Mesothelial cell of epicardium (in vitro differentiated cells): ENCODE measurements around the gene TBC1D23. TPM values are rescaled to one million over a fixed set of nuclear protein-coding genes. Genes with fewer than 3 reads are reported as not detected.

Experiments
- DNase-seq, 2 experiments: peaks; one replicate each; pipeline ENCODE4 v3.0.0; 2021; ENCODE audit warnings: low spot score in 2 of 2; ENCODE audit not compliant: unreplicated experiment in 2 of 2
- H3K27ac Mint-ChIP-seq: 2 replicates; pipeline ENCODE4 v1.8.0; 2021; ENCODE audit warnings: mixed read lengths
- H3K27me3 Mint-ChIP-seq: 2 replicates; pipeline ENCODE4 v1.8.0; 2021; ENCODE audit warnings: low read depth, mixed read lengths
- H3K36me3 Mint-ChIP-seq: 2 replicates; pipeline ENCODE4 v1.8.0; 2021; ENCODE audit warnings: mixed read lengths
- H3K4me1 Mint-ChIP-seq: 2 replicates; pipeline ENCODE4 v1.8.0; 2021; ENCODE audit warnings: mixed read lengths
- H3K4me3 Mint-ChIP-seq: 2 replicates; pipeline ENCODE4 v1.8.0; 2021; ENCODE audit warnings: mild to moderate bottlenecking, moderate library complexity, mixed read lengths
- H3K9me3 Mint-ChIP-seq: 2 replicates; pipeline ENCODE4 v1.8.0; 2021; ENCODE audit warnings: mixed read lengths
- total RNA-seq: library from RNA; stranded (reverse); gene quantifications from 3 replicates; pipeline ENCODE4 v1.2.1, GENCODE V29; 2021
- TF ChIP-seq, protein P1 (sequence below): fragments of 200-600 bp; sonication (generic); IDR thresholded peaks from one replicate; pipeline ENCODE4 v1.5.0; 2021; ENCODE audit warnings: antibody characterized with exemption; ENCODE audit not compliant: unreplicated experiment

The TBC1D23 gene
- total RNA-seq, 1 donor from 2014 or later, result 34.0 TPM

DNA sequence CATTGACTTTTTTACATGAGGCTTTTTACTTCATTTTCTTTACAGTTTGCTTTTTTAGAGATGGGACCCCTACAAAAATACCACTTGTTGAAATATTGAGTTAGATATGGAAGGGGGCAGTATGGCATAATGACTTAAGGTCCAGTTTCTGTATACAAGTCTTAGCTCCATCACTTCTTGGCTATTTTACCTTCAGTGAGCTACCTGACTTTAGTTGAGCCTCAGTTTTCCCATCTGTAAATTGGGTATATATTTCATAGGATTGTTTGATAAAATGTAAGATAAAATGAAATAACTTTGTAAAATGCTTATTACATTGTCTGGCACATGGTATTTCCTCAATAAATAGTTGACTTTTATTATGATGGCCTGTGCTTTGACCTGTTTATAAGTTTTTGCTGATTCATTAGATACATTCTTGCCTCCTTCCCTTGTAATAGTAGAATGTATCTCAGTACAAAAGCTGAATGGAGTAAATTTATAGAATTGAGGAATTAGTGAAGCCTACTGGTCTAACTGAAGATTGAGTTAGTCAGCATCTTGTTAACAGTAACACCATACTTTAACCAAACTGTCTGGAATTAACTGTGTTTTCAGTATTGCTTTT is 27.6 kb downstream of the TBC1D23 start:
- no peaks in the 10 kb centered on the region for H3K9me3 Mint-ChIP-seq
- no peaks in the 10 kb centered on the region for H3K27me3 Mint-ChIP-seq
- no peak overlapping the region for H3K27ac Mint-ChIP-seq
- DNase-seq, result no peak
- no peak overlapping the region for H3K4me3 Mint-ChIP-seq
- peaks cover 22% of the 10 kb centered on the region for H3K36me3 Mint-ChIP-seq
- H3K4me1 Mint-ChIP-seq, result no peaks in the 10 kb centered on the region
- TF ChIP-seq, protein P1, sequence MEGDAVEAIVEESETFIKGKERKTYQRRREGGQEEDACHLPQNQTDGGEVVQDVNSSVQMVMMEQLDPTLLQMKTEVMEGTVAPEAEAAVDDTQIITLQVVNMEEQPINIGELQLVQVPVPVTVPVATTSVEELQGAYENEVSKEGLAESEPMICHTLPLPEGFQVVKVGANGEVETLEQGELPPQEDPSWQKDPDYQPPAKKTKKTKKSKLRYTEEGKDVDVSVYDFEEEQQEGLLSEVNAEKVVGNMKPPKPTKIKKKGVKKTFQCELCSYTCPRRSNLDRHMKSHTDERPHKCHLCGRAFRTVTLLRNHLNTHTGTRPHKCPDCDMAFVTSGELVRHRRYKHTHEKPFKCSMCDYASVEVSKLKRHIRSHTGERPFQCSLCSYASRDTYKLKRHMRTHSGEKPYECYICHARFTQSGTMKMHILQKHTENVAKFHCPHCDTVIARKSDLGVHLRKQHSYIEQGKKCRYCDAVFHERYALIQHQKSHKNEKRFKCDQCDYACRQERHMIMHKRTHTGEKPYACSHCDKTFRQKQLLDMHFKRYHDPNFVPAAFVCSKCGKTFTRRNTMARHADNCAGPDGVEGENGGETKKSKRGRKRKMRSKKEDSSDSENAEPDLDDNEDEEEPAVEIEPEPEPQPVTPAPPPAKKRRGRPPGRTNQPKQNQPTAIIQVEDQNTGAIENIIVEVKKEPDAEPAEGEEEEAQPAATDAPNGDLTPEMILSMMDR, result no peak

DNA sequence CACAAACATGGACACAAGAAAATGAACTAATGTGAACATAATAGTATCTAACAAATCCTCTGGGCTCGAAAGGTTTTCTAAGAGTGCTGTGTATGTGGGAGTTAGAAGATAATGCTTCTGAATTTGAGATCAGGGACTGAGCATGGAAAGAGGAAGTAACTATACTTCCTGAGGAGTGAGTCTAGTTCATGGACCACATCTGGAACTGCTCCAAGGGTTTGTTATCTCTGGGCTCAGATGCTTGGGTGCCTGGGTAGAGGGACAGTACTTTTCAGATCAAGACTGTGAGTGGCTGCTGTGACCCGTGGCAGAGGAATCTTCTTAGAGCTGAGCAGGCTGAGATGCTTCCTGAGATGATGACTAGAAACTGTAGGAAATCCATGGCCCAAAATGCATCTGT is 28.5 kb downstream of the TBC1D23 start:
- no peak overlapping the region for H3K27ac Mint-ChIP-seq
- no peaks in the 10 kb centered on the region for H3K9me3 Mint-ChIP-seq
- no peaks in the 10 kb centered on the region for H3K27me3 Mint-ChIP-seq
- TF ChIP-seq, protein P1, result no peak
- H3K4me3 Mint-ChIP-seq, result no peak overlapping the region
- H3K36me3 Mint-ChIP-seq, result peaks cover 19% of the 10 kb centered on the region
- H3K4me1 Mint-ChIP-seq, result no peaks in the 10 kb centered on the region
- DNase-seq, result no peak

DNA sequence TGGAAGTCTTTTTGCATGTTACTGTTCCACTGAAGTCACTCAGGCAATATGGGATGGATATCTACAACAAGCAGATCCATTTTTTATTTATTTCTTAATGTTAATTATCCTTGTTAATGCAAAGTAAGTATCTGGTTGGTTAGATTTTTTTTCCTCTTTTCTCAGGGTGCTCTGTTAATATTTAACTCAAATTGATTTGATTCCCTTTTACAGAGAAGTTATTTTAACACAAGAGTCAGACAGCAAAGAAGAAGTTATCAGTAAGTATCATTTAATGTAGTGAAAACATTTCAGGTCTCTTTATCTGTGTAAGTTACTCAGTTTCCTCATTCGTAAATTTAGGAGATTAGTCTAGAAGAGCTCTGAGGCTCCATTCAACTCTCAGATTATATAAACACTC is 34.3 kb downstream of the TBC1D23 start:
- H3K4me3 Mint-ChIP-seq, result no peak overlapping the region
- no peak overlapping the region for H3K27ac Mint-ChIP-seq
- no peak for DNase-seq
- no peaks in the 10 kb centered on the region for H3K27me3 Mint-ChIP-seq
- H3K4me1 Mint-ChIP-seq, result no peaks in the 10 kb centered on the region
- TF ChIP-seq, protein P1, result no peak
- H3K9me3 Mint-ChIP-seq, result no peaks in the 10 kb centered on the region
- peaks cover 20% of the 10 kb centered on the region for H3K36me3 Mint-ChIP-seq

DNA sequence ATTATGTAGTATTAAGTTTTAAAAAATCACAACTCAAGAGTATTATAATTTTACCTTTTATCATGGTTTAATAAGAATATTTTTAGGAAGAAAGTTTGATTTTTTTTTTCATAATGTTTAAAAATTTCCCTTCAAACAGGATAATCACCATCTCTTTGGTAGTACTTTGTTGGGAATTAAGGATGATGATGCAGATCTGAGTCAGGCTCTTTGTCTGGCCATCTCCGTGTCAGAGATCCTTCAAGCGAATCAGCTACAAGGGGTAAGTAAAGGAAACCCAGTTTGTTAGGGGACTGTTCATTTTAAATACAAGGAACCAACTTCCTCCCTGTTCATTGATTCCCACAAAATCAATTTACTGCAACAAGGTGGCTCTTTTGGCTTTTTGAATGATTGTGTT is 37.0 kb downstream of the TBC1D23 start:
- Mint-ChIP-seq H3K4me1 (no peaks in the 10 kb centered on the region), H3K4me3 (no peak overlapping the region), H3K9me3 (no peaks in the 10 kb centered on the region), H3K27me3 (no peaks in the 10 kb centered on the region), H3K27ac (no peak overlapping the region), H3K36me3 (peaks cover 21% of the 10 kb centered on the region)
- no peak for DNase-seq
- TF ChIP-seq, protein P1, result no peak

DNA sequence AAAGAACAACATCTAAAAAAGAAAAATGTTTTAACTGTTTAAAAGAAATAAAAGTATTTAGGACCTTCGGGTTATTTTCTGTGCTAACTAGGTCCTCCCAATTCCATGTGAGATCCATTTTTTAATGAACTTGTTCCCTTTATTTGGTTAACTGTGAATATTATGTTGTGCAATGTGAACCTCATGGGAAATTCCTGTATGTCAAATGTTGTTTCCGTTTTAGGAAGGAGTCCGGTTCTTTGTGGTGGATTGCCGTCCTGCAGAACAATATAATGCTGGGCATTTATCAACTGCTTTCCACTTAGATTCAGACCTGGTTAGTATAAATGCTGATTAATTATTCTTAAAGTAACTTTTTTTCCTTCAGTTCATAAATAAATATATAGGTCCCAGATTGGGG is 38.2 kb downstream of the TBC1D23 start:
- H3K27me3 Mint-ChIP-seq, result no peaks in the 10 kb centered on the region
- no peak overlapping the region for H3K27ac Mint-ChIP-seq
- no peak for DNase-seq
- H3K36me3 Mint-ChIP-seq, result peaks cover 23% of the 10 kb centered on the region
- H3K4me1 Mint-ChIP-seq, result no peaks in the 10 kb centered on the region
- H3K9me3 Mint-ChIP-seq, result no peaks in the 10 kb centered on the region
- H3K4me3 Mint-ChIP-seq, result no peak overlapping the region
- TF ChIP-seq, protein P1, result no peak

DNA sequence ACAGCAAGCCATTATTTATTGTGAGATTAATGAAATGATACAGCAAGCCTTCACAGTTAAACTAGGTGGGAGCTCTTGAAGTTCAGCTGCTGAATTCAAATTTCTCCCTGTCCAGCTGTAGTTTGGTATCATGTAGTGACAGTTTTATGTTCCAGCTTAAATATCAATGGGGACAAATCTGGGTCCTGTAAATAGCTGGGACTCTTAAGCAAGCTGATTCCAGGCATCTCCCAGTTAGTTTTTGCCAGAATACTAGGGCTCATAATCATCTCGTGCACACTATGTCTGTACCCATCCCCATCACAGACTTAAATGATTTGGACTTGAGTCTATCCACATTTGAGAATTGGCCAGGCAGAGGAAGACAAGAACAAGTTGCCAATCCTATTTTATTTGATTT is 45.9 kb downstream of the TBC1D23 start:
- TF ChIP-seq, protein P1, result no peak
- Mint-ChIP-seq H3K27ac (no peak overlapping the region), H3K9me3 (no peaks in the 10 kb centered on the region), H3K4me3 (no peak overlapping the region), H3K27me3 (no peaks in the 10 kb centered on the region), H3K36me3 (peaks cover 17% of the 10 kb centered on the region), H3K4me1 (no peaks in the 10 kb centered on the region)
- DNase-seq, result no peak
